ENCODE results near the gene FRMD5.

The FRMD5 gene

DNA sequence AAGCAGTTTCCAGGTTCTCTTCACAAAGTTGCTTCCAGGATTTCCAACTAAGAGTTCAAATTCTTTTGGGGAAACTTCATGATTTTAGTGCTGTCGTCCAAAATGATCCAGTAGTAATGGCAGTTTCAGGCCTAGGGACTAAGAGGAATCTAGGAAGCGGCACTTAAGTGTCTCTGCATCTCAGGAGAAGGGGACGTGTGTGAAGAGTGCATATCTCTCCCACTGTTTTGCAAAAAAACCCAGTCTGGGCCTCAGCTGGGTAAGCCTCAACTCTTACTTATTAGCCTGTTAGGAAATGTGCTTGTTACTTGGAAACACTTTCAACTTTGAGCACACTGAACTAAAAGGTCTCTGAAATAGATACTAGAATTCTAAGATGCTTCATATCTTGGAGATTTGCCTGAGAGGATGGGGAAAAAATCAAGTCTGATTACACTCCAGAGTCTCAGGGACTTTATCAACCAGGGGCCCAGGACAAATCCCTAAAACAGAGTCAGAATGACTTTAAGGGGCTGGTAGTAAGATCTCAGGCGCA, 286.5 kb downstream of the FRMD5 start:
- H3K27ac ChIP-seq (ENCODE audit: low read depth, low read length), result no peak overlapping the region
- H3K4me1 ChIP-seq (ENCODE audit: control insufficient read depth, insufficient read depth, low read length), result peaks cover 5% of the 10 kb centered on the region
- H3K9ac ChIP-seq (ENCODE audit: low read length), result no peak overlapping the region
- H3K27me3 ChIP-seq (ENCODE audit: control insufficient read depth, insufficient read depth, low read length), result no peaks in the 10 kb centered on the region
- H3K36me3 ChIP-seq (ENCODE audit: control insufficient read depth, insufficient read depth, low read length), result no peaks in the 10 kb centered on the region
- H3K4me3 ChIP-seq (ENCODE audit: low read length), result no peak overlapping the region

DNA sequence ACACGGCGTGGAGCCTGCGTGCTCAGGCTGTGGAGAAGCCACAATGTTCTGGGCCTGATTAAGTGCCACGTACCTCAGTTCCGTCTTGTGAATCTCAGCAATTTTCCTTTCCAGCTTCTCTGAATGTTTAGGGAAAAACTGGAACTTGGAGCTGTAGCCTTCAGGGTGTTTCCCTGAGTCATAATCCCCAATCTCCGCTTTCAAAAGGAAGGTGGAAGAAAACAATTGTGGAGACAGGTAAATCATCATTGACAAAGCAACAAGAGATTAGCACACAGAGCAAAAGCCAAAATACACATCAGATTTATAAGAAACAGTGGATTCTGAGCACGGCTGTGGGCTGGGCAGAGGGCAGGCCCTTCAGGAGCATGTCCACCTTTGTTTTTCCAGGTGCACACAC, 289.3 kb downstream of the FRMD5 start:
- H3K27me3 ChIP-seq (ENCODE audit: control insufficient read depth, insufficient read depth, low read length), result no peaks in the 10 kb centered on the region
- no peaks in the 10 kb centered on the region for H3K4me1 ChIP-seq (ENCODE audit: control insufficient read depth, insufficient read depth, low read length)
- no peaks in the 10 kb centered on the region for H3K36me3 ChIP-seq (ENCODE audit: control insufficient read depth, insufficient read depth, low read length)
- no peak overlapping the region for H3K4me3 ChIP-seq (ENCODE audit: low read length)
- H3K27ac ChIP-seq (ENCODE audit: low read depth, low read length), result no peak overlapping the region
- H3K9ac ChIP-seq (ENCODE audit: low read length), result no peak overlapping the region

DNA sequence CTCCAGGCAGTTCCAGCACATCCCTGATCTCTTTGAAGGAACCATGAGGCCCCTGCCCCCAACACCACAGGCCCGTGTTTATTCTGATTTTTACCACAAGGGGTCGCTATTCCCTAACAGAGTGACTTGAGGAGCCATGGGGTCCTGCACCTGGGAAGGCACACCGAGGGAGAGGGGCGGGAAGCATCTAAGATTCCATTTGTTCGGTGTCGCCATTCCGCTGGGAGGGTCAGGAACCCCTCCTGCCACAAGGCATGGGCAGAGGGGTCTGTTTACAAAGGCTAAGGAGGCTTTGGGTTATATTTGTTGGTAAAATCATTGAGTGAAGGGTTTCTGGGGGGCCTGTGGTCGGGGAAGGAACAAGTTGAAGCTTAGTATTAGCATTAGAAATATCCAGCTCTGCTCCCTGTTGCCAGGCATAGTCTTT, 291.2 kb downstream of the FRMD5 start:
- H3K4me3 ChIP-seq (ENCODE audit: low read length), result no peak overlapping the region
- H3K9ac ChIP-seq (ENCODE audit: low read length), result no peak overlapping the region
- no peak overlapping the region for H3K27ac ChIP-seq (ENCODE audit: low read depth, low read length)
- no peaks in the 10 kb centered on the region for H3K4me1 ChIP-seq (ENCODE audit: control insufficient read depth, insufficient read depth, low read length)
- no peaks in the 10 kb centered on the region for H3K36me3 ChIP-seq (ENCODE audit: control insufficient read depth, insufficient read depth, low read length)
- no peaks in the 10 kb centered on the region for H3K27me3 ChIP-seq (ENCODE audit: control insufficient read depth, insufficient read depth, low read length)

DNA sequence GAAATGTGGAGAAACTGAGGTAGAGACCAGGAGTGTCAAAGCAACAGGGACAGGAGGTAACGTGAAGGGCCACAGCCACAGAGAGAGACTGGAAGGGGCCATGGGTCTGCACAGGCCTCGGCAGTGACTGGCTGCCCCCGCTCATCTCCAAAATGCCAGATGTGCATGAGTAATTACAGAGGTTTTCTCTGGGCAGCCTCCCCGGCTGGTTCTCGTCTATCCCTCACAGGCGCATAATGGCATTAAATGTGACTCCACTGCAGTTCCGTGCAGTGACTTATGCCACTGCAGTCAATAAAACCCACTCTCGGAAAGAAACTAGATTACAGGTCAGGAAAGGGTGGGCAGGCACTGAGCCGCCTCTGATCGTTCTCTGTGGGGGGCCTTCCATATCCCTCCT, 293.6 kb downstream of the FRMD5 start:
- Histone ChIP-seq H3K36me3 (ENCODE audit: control insufficient read depth, insufficient read depth, low read length) (no peaks in the 10 kb centered on the region), H3K4me3 (ENCODE audit: low read length) (no peak overlapping the region), H3K9ac (ENCODE audit: low read length) (no peak overlapping the region), H3K27me3 (ENCODE audit: control insufficient read depth, insufficient read depth, low read length) (no peaks in the 10 kb centered on the region), H3K4me1 (ENCODE audit: control insufficient read depth, insufficient read depth, low read length) (no peaks in the 10 kb centered on the region), H3K27ac (ENCODE audit: low read depth, low read length) (no peak overlapping the region)

DNA sequence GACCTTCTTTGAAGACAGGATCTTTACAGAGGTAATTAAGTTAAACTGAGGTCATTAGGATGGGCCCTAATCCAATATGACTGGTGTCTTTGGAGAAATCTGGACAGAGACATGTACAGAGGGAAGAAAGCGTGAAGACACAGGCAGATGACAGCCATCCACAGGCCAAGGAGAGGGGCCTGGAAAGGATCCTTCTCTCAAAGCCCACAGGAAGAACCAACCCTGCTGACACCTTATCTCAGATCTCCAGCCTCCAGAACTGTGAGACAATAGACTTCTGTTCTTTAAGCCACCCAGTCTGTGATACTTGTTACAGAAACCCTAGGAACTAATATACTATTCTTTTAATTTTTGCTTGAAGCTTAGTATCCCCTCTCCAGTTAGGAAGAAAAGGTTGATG, 294.1 kb downstream of the FRMD5 start:
- Histone ChIP-seq H3K27me3 (ENCODE audit: control insufficient read depth, insufficient read depth, low read length) (no peaks in the 10 kb centered on the region), H3K27ac (ENCODE audit: low read depth, low read length) (no peak overlapping the region), H3K4me1 (ENCODE audit: control insufficient read depth, insufficient read depth, low read length) (no peaks in the 10 kb centered on the region), H3K9ac (ENCODE audit: low read length) (no peak overlapping the region), H3K36me3 (ENCODE audit: control insufficient read depth, insufficient read depth, low read length) (no peaks in the 10 kb centered on the region), H3K4me3 (ENCODE audit: low read length) (no peak overlapping the region)

DNA sequence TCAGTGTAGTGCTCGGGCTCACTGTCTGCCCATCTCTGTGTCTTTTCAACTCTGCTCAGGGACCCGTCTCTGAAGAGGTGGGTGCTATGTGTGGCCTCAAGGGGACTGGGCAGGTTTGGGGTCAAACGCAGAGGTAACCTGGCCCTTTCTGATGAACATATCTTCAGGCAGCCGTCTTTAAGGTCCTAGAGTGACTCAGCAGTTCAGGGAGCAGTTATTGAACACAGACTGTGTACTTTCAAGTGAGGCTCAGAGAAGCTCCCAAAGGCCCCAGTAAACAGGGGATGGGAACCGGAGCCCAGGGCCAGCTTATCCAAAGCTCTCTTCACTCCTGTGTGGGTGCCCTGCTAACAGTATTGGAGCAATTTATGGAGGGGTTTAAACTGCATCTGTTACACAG, 295.1 kb downstream of the FRMD5 start:
- Histone ChIP-seq H3K9ac (ENCODE audit: low read length) (no peak overlapping the region), H3K27ac (ENCODE audit: low read depth, low read length) (no peak overlapping the region), H3K27me3 (ENCODE audit: control insufficient read depth, insufficient read depth, low read length) (no peaks in the 10 kb centered on the region), H3K4me1 (ENCODE audit: control insufficient read depth, insufficient read depth, low read length) (no peaks in the 10 kb centered on the region), H3K4me3 (ENCODE audit: low read length) (no peak overlapping the region), H3K36me3 (ENCODE audit: control insufficient read depth, insufficient read depth, low read length) (no peaks in the 10 kb centered on the region)

DNA sequence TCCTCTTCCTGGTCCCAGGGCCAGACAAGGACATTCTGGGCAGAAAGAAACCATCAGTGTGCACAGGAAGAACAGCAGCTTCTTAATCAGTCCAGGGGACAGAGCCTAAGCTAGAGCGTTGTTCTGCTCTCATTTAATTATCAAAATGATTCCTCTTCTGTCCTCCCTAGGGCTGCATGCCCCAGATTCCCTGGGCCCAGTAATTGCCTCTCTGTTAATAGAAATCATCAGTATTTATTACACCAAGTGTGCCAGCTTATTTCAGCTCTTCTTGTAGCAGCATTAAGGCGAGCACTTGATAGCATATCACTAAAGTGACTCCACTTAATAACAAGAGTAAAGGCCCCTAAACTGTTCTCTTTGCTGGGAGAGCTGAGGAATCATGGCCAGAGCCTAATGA, 296.2 kb downstream of the FRMD5 start:
- no peaks in the 10 kb centered on the region for H3K27me3 ChIP-seq (ENCODE audit: control insufficient read depth, insufficient read depth, low read length)
- H3K36me3 ChIP-seq (ENCODE audit: control insufficient read depth, insufficient read depth, low read length), result no peaks in the 10 kb centered on the region
- no peak overlapping the region for H3K4me3 ChIP-seq (ENCODE audit: low read length)
- no peak overlapping the region for H3K9ac ChIP-seq (ENCODE audit: low read length)
- H3K4me1 ChIP-seq (ENCODE audit: control insufficient read depth, insufficient read depth, low read length), result peaks cover 4% of the 10 kb centered on the region
- H3K27ac ChIP-seq (ENCODE audit: low read depth, low read length), result no peak overlapping the region

DNA sequence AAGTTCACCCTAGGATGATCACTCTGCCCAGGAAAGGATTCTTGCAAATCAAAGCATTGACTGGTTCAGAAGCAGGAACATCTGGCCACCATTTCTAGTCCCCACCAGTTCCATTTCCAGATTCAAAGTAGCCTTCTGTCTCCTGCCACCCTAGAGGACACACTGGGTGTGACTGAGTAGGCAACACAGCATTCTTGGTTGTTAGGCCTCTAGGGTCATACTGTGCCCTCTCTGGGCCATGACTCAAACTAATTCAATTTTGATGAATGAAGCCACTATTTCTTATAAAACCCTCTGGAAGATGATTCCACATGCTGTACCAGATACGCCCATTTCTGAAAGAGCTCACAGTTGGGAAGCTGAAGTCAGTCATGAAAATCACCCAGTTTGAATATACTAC, 298.5 kb downstream of the FRMD5 start:
- Histone ChIP-seq H3K9ac (ENCODE audit: low read length) (no peak overlapping the region), H3K4me1 (ENCODE audit: control insufficient read depth, insufficient read depth, low read length) (peaks cover 8% of the 10 kb centered on the region), H3K27me3 (ENCODE audit: control insufficient read depth, insufficient read depth, low read length) (no peaks in the 10 kb centered on the region), H3K36me3 (ENCODE audit: control insufficient read depth, insufficient read depth, low read length) (no peaks in the 10 kb centered on the region), H3K27ac (ENCODE audit: low read depth, low read length) (no peak overlapping the region), H3K4me3 (ENCODE audit: low read length) (no peak overlapping the region)

DNA sequence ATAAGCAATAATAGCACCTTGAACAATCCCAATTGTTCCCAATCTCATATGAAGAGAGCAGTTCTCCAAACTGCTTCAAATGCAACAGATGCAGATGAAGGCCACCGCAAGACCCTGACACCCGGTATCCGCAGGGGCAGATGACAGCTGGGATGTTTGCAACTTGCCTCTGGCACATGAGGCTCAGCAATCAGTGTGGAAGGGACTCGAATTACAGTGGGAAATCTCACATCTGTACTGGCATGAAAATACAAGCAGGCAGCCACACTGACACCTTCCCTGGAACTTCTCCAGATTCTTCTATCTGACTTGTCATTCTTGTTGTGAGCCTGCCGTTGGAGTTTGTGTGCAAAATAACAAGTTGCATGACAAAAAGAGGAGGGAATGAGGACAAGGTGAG, 299.5 kb downstream of the FRMD5 start:
- Histone ChIP-seq H3K36me3 (ENCODE audit: control insufficient read depth, insufficient read depth, low read length) (no peaks in the 10 kb centered on the region), H3K27me3 (ENCODE audit: control insufficient read depth, insufficient read depth, low read length) (no peaks in the 10 kb centered on the region), H3K9ac (ENCODE audit: low read length) (no peak overlapping the region), H3K4me1 (ENCODE audit: control insufficient read depth, insufficient read depth, low read length) (peaks cover 8% of the 10 kb centered on the region), H3K27ac (ENCODE audit: low read depth, low read length) (no peak overlapping the region), H3K4me3 (ENCODE audit: low read length) (no peak overlapping the region)

DNA sequence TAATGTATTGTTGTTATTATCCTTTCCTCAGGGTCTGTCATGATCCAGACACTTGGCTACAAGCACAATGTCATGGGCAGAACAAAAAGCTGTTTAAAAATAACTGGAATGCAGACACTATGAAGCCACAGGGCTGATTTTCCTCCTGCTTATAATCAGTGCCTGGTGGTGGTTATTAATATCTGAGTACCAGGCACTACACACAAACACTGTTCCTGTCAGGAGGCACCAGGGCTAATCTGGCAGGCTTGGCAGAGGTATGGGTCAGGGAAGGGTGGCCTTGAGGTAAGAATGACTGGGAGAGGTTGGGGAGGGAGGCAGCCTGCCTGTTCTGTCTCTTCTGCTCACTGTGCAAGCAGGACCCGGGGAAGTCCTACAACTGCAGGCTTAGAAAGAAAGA, 301.1 kb downstream of the FRMD5 start:
- H3K36me3 ChIP-seq (ENCODE audit: control insufficient read depth, insufficient read depth, low read length), result no peaks in the 10 kb centered on the region
- H3K9ac ChIP-seq (ENCODE audit: low read length), result no peak overlapping the region
- peaks cover 8% of the 10 kb centered on the region for H3K4me1 ChIP-seq (ENCODE audit: control insufficient read depth, insufficient read depth, low read length)
- peak overlapping the region; percentile 14 for H3K27ac ChIP-seq (ENCODE audit: low read depth, low read length)
- H3K4me3 ChIP-seq (ENCODE audit: low read length), result no peak overlapping the region
- no peaks in the 10 kb centered on the region for H3K27me3 ChIP-seq (ENCODE audit: control insufficient read depth, insufficient read depth, low read length)

DNA sequence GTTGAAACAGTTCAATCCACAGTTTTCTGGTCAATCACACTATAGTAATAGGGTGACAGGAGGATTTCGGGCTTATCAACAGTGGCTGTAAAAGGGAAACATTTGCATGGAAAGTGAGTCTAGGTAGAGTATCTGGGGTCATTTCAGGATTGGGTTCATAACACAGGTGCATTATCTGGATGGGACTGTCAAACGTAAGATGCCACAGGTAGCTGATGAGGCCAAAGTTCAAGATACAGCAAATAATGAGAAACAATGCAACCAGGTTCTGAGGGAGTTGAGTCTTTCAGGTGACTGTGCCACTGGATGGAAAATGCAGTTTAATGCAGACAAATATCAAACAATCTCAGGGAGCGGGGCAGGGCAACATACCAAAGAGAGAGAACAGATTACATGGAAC, 306.0 kb downstream of the FRMD5 start:
- Histone ChIP-seq H3K4me1 (ENCODE audit: control insufficient read depth, insufficient read depth, low read length) (peaks cover 6% of the 10 kb centered on the region), H3K9ac (ENCODE audit: low read length) (no peak overlapping the region), H3K4me3 (ENCODE audit: low read length) (no peak overlapping the region), H3K27me3 (ENCODE audit: control insufficient read depth, insufficient read depth, low read length) (no peaks in the 10 kb centered on the region), H3K36me3 (ENCODE audit: control insufficient read depth, insufficient read depth, low read length) (peaks cover 2% of the 10 kb centered on the region), H3K27ac (ENCODE audit: low read depth, low read length) (no peak overlapping the region)

DNA sequence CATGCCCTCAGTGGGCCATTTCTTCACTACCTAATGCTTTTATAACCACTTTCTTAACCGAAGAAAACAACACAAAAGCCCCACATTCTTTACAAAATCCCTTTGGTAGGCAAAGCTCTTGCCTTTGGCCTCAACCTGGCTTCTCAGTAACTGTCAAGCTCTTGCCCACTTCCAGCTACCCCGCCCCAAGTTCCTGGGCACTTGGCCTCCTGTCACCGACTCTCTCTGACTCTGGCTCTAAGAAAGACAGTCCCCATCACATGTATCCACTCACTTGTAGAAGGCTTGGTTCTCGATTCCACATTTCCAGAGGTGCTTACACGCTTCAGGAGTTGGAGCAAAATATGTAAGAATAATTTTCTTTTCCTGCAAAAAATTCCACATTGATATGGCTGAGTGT, 307.2 kb downstream of the FRMD5 start:
- H3K4me3 ChIP-seq (ENCODE audit: low read length), result no peak overlapping the region
- H3K36me3 ChIP-seq (ENCODE audit: control insufficient read depth, insufficient read depth, low read length), result peaks cover 2% of the 10 kb centered on the region
- no peak overlapping the region for H3K27ac ChIP-seq (ENCODE audit: low read depth, low read length)
- no peak overlapping the region for H3K9ac ChIP-seq (ENCODE audit: low read length)
- H3K4me1 ChIP-seq (ENCODE audit: control insufficient read depth, insufficient read depth, low read length), result no peaks in the 10 kb centered on the region
- no peaks in the 10 kb centered on the region for H3K27me3 ChIP-seq (ENCODE audit: control insufficient read depth, insufficient read depth, low read length)

DNA sequence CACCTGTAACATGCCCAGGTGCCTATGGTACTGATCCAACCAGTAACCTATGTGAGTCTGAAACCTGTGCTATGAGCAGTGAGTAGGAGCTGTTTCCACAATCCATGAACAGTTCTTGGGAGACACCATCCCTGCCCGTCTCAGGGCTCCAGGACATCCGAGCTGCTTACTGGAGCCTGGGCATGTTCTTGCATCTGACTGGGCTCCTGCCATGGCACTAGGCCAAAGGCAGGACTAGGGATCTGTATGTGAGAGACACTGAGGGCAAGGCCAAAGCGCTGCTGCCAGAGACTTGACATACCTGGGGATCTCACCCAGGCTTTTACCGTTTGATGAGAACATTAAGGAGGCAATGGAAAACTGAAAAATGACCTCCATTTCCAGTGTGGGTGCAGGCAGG, 308.5 kb downstream of the FRMD5 start:
- no peak overlapping the region for H3K27ac ChIP-seq (ENCODE audit: low read depth, low read length)
- H3K36me3 ChIP-seq (ENCODE audit: control insufficient read depth, insufficient read depth, low read length), result peaks cover 2% of the 10 kb centered on the region
- H3K4me3 ChIP-seq (ENCODE audit: low read length), result no peak overlapping the region
- no peaks in the 10 kb centered on the region for H3K27me3 ChIP-seq (ENCODE audit: control insufficient read depth, insufficient read depth, low read length)
- no peak overlapping the region for H3K9ac ChIP-seq (ENCODE audit: low read length)
- H3K4me1 ChIP-seq (ENCODE audit: control insufficient read depth, insufficient read depth, low read length), result no peaks in the 10 kb centered on the region
